Measurements from ENCODE around the gene CHTF18. TPM values are rescaled to one million over a fixed set of nuclear protein-coding genes. Genes with fewer than 3 reads are reported as not detected.

Gene CHTF18
- total and polyA plus RNA-seq, 2 experiments from 2014 or later = 9.7 to 18.1 TPM

DNA sequence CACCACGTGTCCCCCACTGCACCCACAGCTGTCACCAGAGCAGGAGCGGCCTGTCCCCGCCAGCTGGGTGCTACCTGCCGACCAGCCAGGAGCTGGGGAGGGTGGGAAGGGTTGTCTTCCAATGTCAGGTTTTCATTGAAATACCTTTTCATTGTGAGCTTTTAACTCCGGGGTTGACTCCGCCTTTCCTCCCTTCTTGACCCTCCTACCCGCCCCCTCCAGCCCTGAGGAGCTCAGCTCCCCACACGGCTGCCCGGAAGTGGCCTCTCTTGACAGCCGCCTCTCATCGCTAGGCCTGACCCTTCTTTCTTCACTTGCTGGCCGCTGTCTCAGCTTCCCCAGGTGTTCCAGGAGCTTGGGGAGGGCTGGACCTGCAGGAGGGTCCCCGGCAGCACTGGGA is 33.3 kb downstream of the CHTF18 start:
- peaks cover 7% of the 10 kb centered on the region for H3K4me1 ChIP-seq (ENCODE audit: insufficient read depth)
- no peak overlapping the region for H3K4me2 ChIP-seq
- no peak overlapping the region for H2AFZ ChIP-seq
- H3K27ac ChIP-seq = no peak overlapping the region
- WGBS (ENCODE audit: low lambda C conversion rate, missing lambda C conversion rate) = 82% methylated on average over 10 of the region's 13 CpGs
- no peaks in the 10 kb centered on the region for H3K9me3 ChIP-seq (ENCODE audit: low read depth)
- no peaks in the 10 kb centered on the region for H3K36me3 ChIP-seq (replicated peaks; ENCODE audit: insufficient read depth, low read depth)
- no peak for DNase-seq (ENCODE audit: low spot score)
- TF ChIP-seq, protein P1, sequence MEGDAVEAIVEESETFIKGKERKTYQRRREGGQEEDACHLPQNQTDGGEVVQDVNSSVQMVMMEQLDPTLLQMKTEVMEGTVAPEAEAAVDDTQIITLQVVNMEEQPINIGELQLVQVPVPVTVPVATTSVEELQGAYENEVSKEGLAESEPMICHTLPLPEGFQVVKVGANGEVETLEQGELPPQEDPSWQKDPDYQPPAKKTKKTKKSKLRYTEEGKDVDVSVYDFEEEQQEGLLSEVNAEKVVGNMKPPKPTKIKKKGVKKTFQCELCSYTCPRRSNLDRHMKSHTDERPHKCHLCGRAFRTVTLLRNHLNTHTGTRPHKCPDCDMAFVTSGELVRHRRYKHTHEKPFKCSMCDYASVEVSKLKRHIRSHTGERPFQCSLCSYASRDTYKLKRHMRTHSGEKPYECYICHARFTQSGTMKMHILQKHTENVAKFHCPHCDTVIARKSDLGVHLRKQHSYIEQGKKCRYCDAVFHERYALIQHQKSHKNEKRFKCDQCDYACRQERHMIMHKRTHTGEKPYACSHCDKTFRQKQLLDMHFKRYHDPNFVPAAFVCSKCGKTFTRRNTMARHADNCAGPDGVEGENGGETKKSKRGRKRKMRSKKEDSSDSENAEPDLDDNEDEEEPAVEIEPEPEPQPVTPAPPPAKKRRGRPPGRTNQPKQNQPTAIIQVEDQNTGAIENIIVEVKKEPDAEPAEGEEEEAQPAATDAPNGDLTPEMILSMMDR (IDR thresholded peaks at IDR 0.05; ENCODE audit: poor library complexity) = no peak
- TF ChIP-seq EZH2phosphoT487 (IDR thresholded peaks at IDR 0.05; ENCODE audit: low read depth, severe bottlenecking, unreplicated experiment) = no peak
- no peaks in the 10 kb centered on the region for H3K27me3 ChIP-seq
- H4K20me1 ChIP-seq (ENCODE audit: insufficient read depth, poor library complexity, severe bottlenecking) = no peaks in the 10 kb centered on the region
- H3K4me3 ChIP-seq = no peak overlapping the region
- no peaks in the 10 kb centered on the region for H3K9me2 ChIP-seq (replicated peaks; ENCODE audit: insufficient read depth)
- H3K79me2 ChIP-seq = no peaks in the 10 kb centered on the region

DNA sequence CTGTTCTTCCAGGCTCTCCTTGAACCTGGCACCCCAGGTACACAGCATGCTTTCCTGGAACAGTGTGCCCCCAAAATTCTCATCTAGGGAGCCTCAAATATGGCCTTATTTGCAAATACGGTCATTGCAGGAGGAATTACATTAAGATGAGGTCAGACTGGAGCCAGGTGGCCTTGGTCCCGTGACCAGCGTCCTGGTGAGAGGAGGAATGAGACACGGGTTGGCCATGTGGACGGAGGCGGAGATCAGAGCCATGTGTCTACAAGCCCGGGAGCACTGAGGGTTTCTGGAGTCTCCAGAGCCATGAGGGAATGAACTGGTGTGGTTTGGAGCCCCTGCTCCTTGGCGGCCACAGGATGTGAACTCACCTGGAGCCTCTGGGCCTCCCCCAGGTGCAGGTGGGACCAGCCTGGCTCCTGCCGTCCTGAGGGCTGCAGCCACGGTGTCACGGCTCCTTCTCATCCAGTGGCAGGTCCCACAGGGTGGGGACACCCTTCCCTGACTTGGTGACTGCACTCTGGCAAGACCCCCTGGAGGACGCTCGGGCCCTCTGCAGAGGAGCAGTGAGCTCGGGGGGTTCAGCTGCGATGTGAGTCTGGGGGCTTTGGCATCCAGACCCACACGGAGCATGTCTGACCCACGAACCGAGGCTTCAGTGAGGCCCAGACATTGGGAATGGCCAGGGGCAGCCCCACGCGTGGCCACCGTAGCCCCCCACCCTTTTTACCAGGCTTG is 33.9 kb downstream of the CHTF18 start:
- H2AFZ ChIP-seq = no peak overlapping the region
- no peak for TF ChIP-seq EZH2phosphoT487 (IDR thresholded peaks at IDR 0.05; ENCODE audit: low read depth, severe bottlenecking, unreplicated experiment)
- no peaks in the 10 kb centered on the region for H3K79me2 ChIP-seq
- H3K36me3 ChIP-seq (replicated peaks; ENCODE audit: insufficient read depth, low read depth) = no peaks in the 10 kb centered on the region
- H3K4me3 ChIP-seq = no peak overlapping the region
- no peaks in the 10 kb centered on the region for H3K27me3 ChIP-seq
- no peak overlapping the region for H3K4me2 ChIP-seq
- no peaks in the 10 kb centered on the region for H4K20me1 ChIP-seq (ENCODE audit: insufficient read depth, poor library complexity, severe bottlenecking)
- H3K9me2 ChIP-seq (replicated peaks; ENCODE audit: insufficient read depth) = no peaks in the 10 kb centered on the region
- H3K4me1 ChIP-seq (ENCODE audit: insufficient read depth) = peaks cover 7% of the 10 kb centered on the region
- H3K27ac ChIP-seq = no peak overlapping the region
- 92% methylated on average over 21 of the region's 21 CpGs for WGBS (ENCODE audit: low lambda C conversion rate, missing lambda C conversion rate)
- H3K9me3 ChIP-seq (ENCODE audit: low read depth) = no peaks in the 10 kb centered on the region
- no peak for DNase-seq (ENCODE audit: low spot score)

DNA sequence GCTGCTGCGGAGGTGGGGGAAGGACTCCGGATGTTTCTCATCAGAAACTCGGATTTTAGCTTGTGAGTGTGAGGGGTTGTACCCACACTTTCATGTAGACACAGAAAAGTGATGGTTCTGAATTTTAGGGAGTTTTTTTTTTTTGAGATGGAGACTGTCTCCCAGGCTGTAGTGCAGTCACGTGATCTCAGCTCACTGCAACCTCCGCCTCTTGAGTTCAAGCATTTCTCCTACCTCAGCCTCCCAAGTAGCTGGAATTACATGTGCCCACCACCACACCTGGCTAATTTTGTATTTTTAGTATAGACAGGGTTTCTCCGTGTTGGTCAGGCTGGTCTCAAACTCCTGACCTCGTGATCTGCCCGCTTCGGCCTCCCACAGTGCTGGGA is 34.5 kb downstream of the CHTF18 start:
- Histone ChIP-seq H3K27me3 (no peaks in the 10 kb centered on the region), H3K4me1 (ENCODE audit: insufficient read depth) (peaks cover 7% of the 10 kb centered on the region), H3K9me2 (replicated peaks; ENCODE audit: insufficient read depth) (no peaks in the 10 kb centered on the region), H3K79me2 (no peaks in the 10 kb centered on the region), H3K36me3 (replicated peaks; ENCODE audit: insufficient read depth, low read depth) (no peaks in the 10 kb centered on the region), H3K4me3 (no peak overlapping the region), H3K4me2 (no peak overlapping the region), H4K20me1 (ENCODE audit: insufficient read depth, poor library complexity, severe bottlenecking) (no peaks in the 10 kb centered on the region), H2AFZ (no peak overlapping the region), H3K9me3 (ENCODE audit: low read depth) (no peaks in the 10 kb centered on the region), H3K27ac (no peak overlapping the region)
- DNase-seq (ENCODE audit: low spot score) = no peak
- 90% methylated on average over 9 of the region's 9 CpGs for WGBS (ENCODE audit: low lambda C conversion rate, missing lambda C conversion rate)
- TF ChIP-seq, protein P1 (IDR thresholded peaks at IDR 0.05; ENCODE audit: poor library complexity) = no peak
- no peak for TF ChIP-seq EZH2phosphoT487 (IDR thresholded peaks at IDR 0.05; ENCODE audit: low read depth, severe bottlenecking, unreplicated experiment)
- TF ChIP-seq EZH2 (IDR thresholded peaks at IDR 0.05; ENCODE audit: borderline replicate concordance) = no peak

DNA sequence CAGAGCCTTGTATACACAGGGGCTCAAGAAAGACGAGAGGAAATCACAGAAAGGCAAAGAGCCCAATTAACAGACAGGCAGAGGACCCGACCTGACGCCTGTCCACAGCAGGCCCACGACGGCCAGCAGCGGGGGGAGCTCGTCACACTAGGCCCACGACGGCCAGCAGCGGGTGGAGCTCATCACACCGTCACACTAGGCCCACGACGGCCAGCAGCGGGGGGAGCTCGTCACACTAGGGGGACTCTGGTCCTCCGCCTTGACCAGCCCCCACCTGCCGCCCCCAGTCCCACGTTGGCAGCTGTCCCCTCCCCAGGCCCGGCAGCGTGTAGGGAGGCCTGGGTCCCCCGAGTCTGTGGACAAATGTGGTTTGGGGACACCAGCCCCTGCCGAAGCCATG is 35.8 kb downstream of the CHTF18 start:
- WGBS (ENCODE audit: low lambda C conversion rate, missing lambda C conversion rate) = 98% methylated on average over 11 of the region's 22 CpGs
- no peak overlapping the region for H2AFZ ChIP-seq
- H3K27ac ChIP-seq = no peak overlapping the region
- no peaks in the 10 kb centered on the region for H3K27me3 ChIP-seq
- H3K9me3 ChIP-seq (ENCODE audit: low read depth) = no peaks in the 10 kb centered on the region
- DNase-seq (ENCODE audit: low spot score) = no peak
- no peaks in the 10 kb centered on the region for H4K20me1 ChIP-seq (ENCODE audit: insufficient read depth, poor library complexity, severe bottlenecking)
- no peak overlapping the region for H3K4me3 ChIP-seq
- H3K4me2 ChIP-seq = no peak overlapping the region
- TF ChIP-seq, protein P1 (IDR thresholded peaks at IDR 0.05; ENCODE audit: poor library complexity) = no peak
- TF ChIP-seq EZH2phosphoT487 (IDR thresholded peaks at IDR 0.05; ENCODE audit: low read depth, severe bottlenecking, unreplicated experiment) (no peak), EZH2 (IDR thresholded peaks at IDR 0.05; ENCODE audit: borderline replicate concordance) (no peak)
- H3K79me2 ChIP-seq = no peaks in the 10 kb centered on the region
- peaks cover 7% of the 10 kb centered on the region for H3K4me1 ChIP-seq (ENCODE audit: insufficient read depth)
- no peaks in the 10 kb centered on the region for H3K9me2 ChIP-seq (replicated peaks; ENCODE audit: insufficient read depth)
- H3K36me3 ChIP-seq (replicated peaks; ENCODE audit: insufficient read depth, low read depth) = no peaks in the 10 kb centered on the region
